HG03045 (cell line): Measurements from ENCODE around the gene CDK17.
"Not testable (repeated sequence)": the region's sequence is repeated elsewhere in the genome, so short reads cannot be mapped to it uniquely, and the experiment has no call there.

ENCODE experiments used
- ATAC-seq: cut with Tn5 transposase; IDR thresholded peaks from one replicate; pipeline ENCODE4 v1.9.1; 2021; ENCODE audit warnings: mild to moderate bottlenecking, moderate library complexity; ENCODE audit not compliant: unreplicated experiment

Gene CDK17

DNA sequence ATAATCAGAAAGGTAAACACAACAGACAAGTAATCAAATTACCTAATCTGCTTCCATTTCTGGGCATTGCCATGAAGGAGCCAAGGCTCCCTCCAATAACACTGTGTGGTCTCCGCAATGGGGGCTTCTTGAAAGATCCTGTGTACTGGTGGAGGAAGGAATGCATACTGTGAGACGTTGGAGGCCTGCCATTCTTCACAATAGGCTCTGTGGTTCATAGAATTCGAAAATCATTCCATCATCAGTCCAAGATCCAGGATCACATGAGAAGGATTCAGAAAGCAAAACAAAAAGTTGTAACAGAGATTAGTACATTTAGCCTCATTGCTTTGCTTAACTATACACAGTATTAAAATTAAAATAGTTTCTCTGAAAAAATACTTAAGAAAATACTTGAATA is 76.3 kb downstream of the CDK17 start:
- ATAC-seq: no peak

DNA sequence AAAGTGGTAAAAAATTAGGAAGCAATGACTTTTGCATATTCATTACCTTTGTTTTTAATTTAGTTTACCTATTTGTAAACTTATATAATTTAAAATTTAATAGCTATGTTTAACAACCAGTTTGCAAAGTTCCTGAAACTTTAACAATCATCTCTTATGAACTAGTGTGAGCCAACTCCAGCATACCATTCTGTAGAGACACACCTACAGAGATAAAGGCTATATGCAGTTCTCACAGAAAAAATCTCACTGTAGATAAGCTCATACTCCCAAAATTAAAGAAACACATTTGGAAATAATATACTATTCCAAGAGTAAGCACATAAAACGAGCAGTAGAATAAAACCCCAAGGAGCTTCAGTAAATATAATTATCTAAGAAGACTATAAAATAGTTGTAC is 77.5 kb downstream of the CDK17 start:
- no peak for ATAC-seq

DNA sequence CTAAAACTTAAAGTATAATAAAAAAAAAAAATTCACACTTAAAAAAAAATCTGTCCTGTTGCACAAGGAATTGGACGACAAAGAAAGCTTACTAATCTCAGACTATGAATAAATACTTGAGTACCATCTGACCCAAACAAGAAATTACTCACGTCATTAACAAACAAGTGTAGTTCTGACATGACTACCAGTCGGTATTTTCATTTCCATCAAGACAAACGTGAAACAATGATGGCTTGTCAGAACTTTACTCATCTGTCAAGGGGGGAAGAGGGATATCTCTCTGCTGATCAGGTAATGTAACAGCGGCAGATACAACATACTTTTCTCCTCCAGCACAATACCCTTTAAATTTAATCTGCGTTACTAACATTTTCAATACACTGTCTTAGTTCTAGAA is 78.3 kb downstream of the CDK17 start:
- no peak for ATAC-seq

- ATAC-seq: not testable (repeated sequence)
Observed at GRCh38 chr12:96317801-96318200, 82.4 kb downstream of the CDK17 start.

- not testable (repeated sequence) for ATAC-seq
Observed at GRCh38 chr12:96315741-96316481, 84.3 kb downstream of the CDK17 start.

DNA sequence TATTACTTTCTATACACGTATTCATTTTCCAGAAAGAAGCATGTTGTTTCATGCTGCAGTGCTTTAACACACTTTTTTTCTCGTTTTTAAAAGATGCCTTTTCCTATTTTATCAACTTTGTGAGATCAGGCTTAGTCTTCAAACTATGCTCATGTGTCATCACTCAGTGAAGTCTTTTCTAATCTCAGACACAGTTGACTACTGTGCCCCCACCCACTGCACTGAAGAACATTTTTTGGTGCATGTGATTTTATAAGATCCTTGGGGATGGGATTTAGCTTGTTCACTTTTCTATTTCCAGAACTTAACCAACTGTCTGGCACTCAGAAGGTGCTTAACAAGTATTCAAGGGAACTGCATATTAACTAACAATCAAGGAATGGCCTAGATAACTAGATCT is 85.5 kb downstream of the CDK17 start:
- ATAC-seq: no peak

DNA sequence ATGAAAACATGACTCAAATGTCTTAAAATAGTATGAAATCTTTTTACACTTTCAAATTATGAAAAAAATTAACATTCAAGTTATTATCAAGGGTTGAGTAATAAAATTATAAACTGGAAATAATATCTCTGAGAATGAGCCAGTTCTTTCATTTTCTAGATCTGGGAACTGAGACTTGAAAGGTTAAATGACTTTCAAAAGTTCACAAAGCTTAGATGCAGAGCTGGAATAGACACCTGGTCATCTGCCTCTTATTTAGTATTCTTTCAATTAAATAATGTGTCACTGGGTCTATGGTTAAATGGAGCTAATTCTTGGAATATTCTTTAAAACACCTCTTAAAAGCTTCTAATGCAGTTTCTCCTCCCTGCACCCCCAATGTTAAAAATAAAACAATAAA is 86.6 kb downstream of the CDK17 start:
- no peak for ATAC-seq

DNA sequence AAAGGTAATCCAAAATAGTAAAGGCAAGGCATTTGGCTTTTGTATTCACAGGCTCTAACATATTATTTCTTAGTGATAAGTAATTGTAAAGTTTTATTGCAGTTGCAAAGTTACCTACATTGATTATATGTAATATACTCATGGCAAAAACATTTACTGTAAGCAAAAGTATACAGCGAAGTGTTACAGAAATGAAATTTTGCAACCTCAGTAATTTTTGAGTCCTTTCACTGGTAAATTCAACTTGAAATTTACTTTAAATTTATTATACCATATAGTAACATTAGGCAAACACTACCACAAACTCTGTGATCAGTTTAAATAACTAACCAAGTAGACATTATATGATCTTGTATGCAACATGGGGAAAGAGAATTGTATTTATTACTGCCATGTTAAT is 89.0 kb downstream of the CDK17 start:
- ATAC-seq: no peak

DNA sequence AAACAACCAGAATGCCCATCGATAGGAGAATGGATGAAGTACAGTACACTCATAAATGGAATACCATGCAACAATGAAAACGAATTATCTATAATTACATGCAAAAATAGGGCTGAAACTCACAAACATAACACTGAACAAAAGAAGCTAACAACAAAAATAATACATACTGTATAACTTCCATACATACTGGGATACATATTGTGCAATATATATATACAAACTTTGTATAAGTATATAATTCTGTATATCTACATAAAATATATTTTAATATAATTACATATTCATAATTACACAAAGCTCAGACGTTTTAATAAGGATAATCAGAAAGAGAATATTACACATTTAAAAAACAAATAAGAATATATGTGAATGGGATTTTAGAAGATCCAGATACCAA is 90.2 kb downstream of the CDK17 start:
- no peak for ATAC-seq

DNA sequence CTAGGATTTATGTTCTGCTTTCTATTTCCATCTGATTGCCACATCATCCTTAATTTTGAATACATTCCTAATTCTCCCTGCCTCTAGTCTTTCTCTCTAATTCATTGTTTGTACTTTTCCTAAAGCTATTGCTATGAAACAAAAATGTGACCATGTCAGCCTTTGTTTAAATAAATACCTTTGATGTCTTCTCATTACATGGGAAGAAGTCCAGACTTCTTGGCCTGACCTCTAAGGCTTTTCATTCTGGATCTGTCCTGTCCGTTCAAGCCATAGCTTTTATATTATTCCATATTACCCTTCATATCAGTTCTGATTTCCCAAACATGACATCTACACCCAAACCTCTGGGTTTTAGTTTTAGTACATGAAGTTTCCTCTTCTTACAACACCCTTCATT is 91.4 kb downstream of the CDK17 start:
- ATAC-seq: no peak

GRCh38 chr12:96305665-96306064 is 94.6 kb downstream of the CDK17 start:
- ATAC-seq: no peak

DNA sequence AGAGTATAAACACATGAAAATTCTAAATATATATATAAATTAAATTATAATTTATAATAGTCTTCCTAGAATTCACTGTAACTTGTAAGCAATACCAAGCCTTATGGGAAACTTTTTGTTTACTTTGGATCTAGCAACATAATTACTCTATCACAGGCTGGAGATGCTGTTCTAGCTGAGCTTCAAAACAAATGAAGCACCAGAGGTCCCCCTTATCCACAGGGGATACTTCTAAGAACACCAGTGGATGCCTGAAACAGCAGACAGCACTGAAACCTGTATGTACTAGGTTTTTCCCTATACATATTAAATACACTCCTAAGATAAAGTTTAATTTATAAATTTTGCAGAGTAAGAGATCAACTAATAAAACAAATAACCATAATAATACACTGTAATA is 96.6 kb downstream of the CDK17 start:
- ATAC-seq: no peak

DNA sequence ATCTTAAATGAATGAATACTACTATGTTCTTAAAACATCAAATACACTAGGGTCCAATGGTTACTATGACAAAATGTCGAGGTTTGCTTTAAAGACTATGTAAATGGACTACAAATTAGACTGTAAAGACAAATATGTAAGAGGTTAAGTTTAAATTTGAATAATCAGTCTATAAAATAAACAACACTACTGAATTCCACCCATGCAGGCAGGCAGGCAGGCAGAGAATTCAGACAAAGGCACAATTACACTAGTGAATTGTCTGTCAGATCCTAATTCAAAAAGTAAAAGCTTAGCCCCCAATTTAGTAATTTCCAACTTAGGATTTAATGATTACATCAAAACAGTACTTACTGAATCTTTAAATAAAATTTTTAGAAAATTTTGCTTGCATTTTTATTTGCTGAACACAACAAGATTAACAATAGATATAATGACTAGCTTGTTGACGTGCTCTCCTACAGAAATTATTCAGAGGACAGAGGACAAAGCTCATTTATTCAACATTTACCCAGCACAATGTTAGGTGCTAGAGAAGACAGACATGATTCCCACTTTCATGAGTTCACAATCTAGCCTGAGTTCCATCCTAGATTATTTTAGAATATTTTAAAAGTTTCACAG is 97.4 kb downstream of the CDK17 start:
- ATAC-seq: no peak

DNA sequence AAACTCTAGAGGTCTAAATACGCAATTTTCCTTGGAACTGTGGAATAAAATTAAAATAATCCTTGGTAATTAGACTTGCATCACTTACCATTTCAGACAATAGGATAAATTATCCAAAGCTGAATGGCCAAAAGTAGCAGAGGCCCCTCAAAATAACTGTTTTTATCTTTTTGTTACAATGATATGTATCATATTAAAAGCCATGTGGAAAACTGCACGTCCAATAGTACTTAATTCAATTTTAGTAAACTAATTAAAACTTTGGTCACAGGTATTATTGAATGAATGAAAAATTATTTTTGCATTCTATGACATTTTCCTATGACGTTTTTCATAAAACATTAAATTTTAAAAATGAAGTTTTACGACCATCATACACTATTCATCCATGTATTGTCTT is 98.5 kb downstream of the CDK17 start:
- ATAC-seq: no peak

- ATAC-seq: no peak
Observed at GRCh38 chr12:96300064-96300463, 100.2 kb downstream of the CDK17 start.

DNA sequence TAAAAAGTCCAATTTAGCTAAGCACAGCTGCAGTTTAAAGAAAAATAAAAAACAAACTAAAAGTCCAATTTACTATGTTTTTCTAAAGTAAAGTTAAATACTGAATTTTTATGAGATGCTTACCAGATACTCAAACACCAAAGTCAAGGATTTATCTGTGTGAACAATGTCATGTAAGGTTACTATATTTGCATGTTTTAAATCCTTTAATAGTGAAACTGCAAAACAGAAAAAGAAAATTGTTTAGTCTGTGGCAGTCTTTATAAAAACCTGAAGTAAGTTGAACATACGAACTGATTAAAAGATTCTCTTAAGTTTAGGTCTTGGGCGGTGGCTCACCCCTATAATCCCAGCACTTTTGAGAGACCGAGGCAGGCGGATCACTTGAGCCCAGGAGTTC is 102.7 kb downstream of the CDK17 start:
- no peak for ATAC-seq

- ATAC-seq: no peak
Observed at GRCh38 chr12:96295532-96296160, 104.6 kb downstream of the CDK17 start.

DNA sequence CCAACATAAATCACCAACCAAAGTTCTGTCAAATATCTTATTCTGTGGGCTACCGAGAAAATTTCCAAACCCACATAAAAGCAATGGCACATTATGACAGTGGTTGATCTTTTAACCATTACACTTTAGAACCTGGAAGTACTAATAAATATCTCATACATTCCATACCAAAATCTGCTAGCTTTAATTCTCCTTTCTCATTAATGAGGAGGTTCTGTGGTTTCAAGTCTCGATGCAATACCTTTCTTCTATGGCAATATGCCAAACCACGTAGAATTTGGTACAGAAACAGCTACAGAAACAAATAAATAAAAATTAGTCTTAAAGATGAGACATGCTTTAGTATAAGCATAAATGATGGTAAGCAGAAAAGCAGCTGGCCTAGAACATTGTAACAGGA is 105.4 kb downstream of the CDK17 start:
- no peak for ATAC-seq

DNA sequence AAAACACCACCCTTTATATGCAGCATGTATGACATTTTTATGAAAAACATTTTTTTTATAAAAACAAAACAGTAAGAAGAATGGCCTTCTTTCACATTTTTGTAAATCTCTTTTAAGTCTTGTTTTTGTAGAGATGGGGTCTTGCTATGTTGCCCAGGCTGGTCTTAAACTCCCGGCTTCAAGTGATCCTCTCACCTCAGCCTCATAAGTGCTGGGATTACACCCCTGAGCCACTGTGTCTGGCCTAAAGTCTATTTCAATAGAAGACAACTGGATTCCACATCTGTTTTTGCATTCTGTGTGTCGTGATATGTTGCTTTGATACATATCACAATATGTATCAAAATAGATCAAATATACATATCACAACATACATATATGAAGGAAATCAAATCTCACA is 107.1 kb downstream of the CDK17 start:
- ATAC-seq: no peak

- ATAC-seq: no peak
Observed at GRCh38 chr12:96289067-96289466, 111.2 kb downstream of the CDK17 start.

- no peak for ATAC-seq
Observed at GRCh38 chr12:96285158-96285557, 115.1 kb downstream of the CDK17 start.

DNA sequence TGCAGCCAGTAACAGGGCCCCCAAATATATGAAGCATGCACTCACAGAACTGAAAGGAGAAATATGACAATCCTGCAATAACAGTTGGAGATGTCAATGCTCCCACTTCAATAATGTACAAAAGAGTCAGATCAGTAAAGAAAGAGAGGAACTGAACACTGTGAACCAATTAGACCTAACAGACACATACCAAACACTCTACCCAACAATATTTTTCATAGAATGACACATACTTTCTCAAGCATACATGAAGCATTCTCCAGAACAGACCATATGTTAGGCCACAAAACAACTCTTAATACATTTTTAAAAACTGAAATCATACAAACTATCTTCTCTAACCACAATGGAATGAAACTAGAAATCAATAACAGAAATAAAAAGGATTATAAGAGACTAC is 125.9 kb downstream of the CDK17 start:
- ATAC-seq: peak; percentile 49
